Muscle of arm (tissue), 12 donors: Measurements from ENCODE around the gene MRM3. TPM values are rescaled to one million over a fixed set of nuclear protein-coding genes. Genes with fewer than 3 reads are reported as not detected.
"Not testable (repeated sequence)": the region's sequence is repeated elsewhere in the genome, so short reads cannot be mapped to it uniquely, and the experiment has no call there.

Source experiments
- DNase-seq: peaks from one replicate; pipeline ENCODE4 v3.0.0-alpha.2; 2013
- polyA plus RNA-seq, 12 donors: library from polyadenylated mRNA; unstranded; fragments of 120-200 nt; gene quantifications; one replicate each; pipeline ENCODE4 v1.2.1, GENCODE V29; 2013; ENCODE audit not compliant: insufficient read length in 12 of 12

The MRM3 gene
- polyA plus RNA-seq, 12 donors = 10.9 to 20.0 (median 12.7) TPM; not detected in 1

GRCh38 chr17:752002-752619, 30.0 kb upstream of the MRM3 start, which contains the start of gene GEMIN4:
TSS of gene GEMIN4 (minus strand) at chr17:752264. CDS start at chr17:752142, 122 bp downstream.
- DNase-seq = peak; percentile 95

DNA sequence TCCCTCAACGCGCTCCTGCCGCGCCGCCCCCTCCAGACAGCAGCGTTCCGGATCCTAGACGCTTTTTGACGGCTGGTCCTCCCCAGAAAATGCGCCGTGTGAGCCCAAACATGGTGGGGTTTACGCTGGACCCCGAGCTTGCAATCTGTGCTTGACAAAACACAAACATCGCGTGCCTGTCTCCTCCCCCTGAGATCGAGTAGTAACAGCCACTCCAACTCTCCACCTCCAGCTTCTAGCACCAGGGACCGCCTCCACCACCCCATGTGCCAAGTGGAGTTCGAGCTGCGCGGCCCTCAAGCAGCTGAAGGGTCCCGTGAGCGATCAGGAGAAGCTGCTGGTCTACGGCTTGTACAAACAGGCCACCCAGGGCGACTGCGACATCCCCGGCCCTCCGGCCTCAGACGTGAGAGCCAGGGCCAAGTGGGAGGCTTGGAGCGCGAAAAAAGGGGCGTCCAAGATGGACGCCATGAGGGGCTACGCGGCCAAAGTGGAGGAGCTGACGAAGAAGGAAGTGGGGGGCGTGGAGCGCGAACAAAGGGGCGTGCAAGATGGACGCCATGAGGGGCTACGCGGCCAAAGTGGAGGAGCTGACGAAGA, 29.4 kb upstream of the MRM3 start:
- peak; percentile 80 for DNase-seq

- DNase-seq = no peak
Measured at GRCh38 chr17:753418-753817, 28.7 kb upstream of the MRM3 start.

DNA sequence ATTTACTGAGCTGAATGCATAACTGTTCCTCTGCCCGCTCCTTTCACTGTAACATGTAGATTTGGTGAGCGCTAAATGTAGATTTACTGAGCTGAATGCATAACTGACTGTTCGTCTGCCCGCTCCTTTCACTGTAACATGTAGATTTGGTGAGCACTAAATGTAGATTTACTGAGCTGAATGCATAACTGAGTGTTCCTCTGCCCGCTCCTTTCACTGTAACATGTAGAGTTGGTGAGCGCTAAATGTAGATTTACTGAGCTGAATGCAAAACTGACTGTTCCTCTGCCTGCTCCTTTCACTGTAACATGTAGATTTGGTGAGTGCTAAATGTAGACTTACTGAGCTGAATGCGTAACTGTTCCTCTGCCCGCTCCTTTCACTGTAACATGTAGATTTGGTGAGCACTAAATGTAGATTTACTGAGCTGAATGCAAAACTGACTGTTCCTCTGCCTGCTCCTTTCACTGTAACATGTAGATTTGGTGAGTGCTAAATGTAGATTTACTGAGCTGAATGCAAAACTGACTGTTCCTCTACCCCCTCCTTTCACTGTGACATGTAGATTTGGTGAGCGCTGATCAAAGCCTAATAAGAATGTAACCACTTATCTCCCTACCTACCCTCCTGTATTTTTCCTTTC, 26.7 kb upstream of the MRM3 start:
- DNase-seq = not testable (repeated sequence)

GRCh38 chr17:756010-756567, 26.1 kb upstream of the MRM3 start:
- DNase-seq = not testable (repeated sequence)

DNA sequence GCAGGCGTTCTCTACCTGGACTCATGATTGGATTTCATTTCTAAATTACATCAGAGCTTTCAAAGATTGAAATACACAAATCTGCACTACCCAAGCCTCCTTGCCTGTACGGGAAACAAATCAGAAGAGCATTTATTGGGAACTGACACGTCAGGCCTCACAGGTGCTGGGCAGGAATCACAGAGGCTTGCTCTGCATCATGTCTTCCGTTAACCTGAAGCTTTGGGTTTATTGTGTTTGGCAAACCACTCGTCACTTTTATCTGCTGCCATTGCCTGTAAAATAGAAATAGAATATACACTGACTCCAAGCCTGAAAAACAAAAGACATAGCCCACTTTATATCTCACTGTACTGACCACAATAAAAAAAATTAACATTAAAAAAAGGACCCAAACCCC, 22.2 kb upstream of the MRM3 start:
- no peak for DNase-seq

GRCh38 chr17:760371-760770, 21.8 kb upstream of the MRM3 start:
- no peak for DNase-seq

GRCh38 chr17:767076-767475, 15.1 kb upstream of the MRM3 start:
- no peak for DNase-seq

GRCh38 chr17:773016-773415, 9.1 kb upstream of the MRM3 start:
- no peak for DNase-seq

GRCh38 chr17:773467-774312, 8.5 kb upstream of the MRM3 start:
- no peak for DNase-seq

DNA sequence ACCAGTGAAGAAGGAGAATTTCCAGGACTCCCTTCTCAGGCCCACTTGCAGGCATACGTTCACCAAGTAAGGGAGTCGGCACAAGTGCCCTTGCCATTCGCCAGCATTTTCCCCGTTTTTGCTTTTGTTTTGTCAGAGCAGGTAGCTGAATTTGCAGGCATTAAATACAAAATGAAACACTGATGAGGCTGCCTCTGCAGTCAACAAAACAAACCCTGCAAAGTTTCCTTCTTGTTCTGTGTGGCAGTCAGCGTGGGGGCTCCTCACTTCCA, 7.9 kb upstream of the MRM3 start:
- no peak for DNase-seq

GRCh38 chr17:778096-778495, 4.1 kb upstream of the MRM3 start:
- DNase-seq = no peak

DNA sequence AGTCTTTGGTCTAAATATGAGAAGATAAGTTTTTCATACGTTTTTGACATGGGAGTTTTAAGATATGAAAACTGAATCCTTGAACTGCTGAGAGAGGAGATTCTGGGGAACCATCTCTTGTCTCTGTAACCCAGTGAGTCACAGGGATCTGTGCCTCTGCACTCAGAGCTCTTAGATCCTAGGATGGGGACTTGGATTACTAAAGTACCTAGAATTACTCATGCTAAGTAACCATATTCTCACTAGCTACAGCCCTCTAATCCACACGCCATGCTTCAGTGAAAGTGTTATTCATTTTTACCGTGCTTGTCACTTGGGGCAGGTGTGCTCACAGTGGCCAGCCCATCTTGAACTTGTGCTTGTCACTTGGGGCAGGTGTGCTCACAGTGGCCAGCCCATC, 2.0 kb downstream of the MRM3 start:
- no peak for DNase-seq

- not testable (repeated sequence) for DNase-seq
Measured at GRCh38 chr17:785901-786300, 3.7 kb downstream of the MRM3 start.

- DNase-seq = no peak
Measured at GRCh38 chr17:787641-788221, 5.6 kb downstream of the MRM3 start.

DNA sequence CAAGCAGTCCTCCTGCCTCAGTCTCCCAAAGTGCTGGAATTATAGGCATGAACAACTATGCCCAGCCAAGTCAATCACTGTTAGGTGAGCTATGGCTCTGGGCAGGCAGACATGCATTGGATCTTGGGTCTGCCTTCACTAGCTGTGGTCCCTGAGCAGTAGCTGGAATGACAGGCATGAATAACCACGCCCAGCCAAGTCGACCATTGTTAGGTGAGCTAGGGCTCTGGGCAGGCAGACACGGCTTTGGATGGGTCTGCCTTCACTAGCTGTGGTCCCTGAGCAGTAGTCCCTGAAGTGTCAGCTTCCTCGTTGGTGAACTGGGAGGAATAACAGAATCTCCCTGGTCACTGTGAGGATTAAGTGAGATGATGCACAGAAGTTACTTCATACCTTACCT, 6.4 kb downstream of the MRM3 start:
- DNase-seq = no peak

DNA sequence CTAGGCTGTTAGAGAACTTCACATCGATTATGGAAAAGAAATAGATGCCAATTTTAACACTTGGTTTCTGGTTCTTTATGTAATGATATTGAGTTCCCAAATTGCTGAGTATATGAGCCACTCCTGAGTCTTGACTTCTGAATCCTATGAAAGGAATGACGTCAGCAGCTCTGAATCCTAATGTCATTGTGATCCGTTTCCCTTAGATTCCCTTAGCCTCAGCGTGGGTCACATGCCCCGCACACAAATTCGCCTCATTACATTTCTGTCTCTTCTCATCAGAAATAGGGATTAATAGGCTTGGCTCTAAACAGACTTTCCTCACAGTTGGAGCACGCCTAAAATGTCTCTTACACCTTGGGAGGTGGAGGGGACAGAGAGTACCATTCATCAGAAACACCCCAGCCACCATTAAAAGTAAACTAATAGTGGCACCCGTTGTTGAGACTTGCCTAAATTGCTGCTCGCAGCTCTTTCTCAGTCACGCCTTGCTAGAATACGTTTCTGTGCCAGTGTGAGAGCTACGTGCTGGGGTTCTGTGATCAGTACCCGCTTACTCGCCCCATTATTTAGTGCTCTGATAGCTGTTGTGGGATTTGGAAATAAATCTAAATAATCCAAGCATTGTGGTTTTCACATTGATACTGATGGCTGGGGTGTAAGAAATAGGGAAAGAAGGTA, 7.1 kb downstream of the MRM3 start:
- no peak for DNase-seq

DNA sequence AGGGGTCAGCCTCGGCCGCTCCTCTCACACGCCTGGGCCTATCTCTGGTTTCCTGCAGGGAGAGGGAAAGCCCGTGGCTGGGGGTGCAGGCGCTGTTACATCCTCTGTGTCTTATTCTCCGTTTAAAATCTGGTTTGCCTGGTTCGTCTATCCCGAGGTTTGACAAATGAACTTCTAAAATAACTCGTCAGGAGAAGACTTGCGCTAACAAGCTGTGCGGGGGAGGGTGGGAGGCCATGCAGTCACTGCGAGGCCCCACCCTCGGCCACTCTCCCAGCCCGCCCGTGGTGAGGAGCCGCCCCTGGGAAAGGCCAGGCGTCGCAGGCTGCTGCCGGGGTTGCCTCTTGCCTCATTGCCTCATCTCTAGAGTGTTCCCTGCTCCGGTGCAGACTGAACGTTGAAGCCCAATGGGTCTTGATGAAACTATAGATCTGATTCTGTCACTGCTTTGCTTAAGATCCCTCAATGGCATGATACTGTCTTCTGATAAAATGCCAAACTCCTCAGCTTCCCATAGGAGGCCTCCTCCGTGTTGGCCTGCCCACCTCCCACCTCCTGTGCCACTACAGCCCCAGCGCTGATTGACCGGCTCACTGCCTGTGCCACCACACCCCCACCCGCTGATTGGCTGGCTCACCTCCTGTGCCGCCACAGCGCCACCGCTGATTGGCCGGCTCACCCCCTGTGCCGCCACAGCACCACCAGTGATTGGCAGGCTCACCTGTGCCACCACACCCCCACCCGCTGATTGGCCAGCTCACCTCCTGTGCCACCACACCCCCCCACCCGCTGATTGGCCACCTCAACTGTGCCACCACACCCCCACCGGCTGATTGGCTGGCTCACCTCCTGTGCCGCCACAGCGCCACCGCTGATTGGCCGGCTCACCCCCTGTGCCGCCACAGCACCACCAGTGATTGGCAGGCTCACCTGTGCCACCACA, 8.0 kb downstream of the MRM3 start:
- not testable (repeated sequence) for DNase-seq

DNA sequence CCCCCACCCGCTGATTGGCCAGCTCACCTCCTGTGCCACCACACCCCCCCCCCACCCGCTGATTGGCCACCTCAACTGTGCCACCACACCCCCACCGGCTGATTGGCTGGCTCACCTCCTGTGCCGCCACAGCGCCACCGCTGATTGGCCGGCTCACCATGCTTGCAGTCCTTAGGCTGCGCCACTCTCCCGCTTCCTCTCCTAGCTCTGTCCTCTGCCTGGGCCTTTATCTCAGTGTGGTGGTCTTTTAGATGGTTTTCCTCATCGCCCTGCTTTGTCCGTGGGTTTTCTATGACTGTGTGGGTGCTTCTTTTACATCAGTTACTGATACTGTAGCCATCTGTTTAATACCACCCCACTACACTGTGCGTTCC, 8.7 kb downstream of the MRM3 start:
- not testable (repeated sequence) for DNase-seq

DNA sequence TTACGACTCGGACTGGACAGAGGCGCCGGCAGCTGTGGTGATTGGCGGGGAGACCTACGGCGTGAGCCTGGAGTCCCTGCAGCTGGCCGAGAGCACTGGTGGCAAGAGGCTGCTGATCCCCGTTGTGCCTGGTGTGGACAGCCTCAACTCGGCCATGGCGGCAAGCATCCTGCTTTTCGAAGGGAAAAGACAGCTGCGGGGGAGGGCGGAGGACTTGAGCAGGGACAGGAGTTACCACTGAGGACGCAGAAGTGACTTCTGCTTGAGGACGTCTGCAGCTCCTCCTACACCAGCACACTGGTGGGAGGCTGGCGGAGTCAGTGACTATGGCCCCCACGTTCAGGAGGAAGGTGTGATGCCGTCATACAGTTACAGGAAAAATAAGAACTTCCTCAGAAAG, 9.7 kb downstream of the MRM3 start:
- DNase-seq = no peak
